K562 (cell line): Measurements from ENCODE around the gene SLC2A8. TPM values are rescaled to one million over a fixed set of nuclear protein-coding genes. Genes with fewer than 3 reads are reported as not detected.
A peak's percentile ranks its signal among the peaks of the same experiment; 100 is the strongest.

Experiments
- ATAC-seq: fragments of 200-7000 bp; cut with Tn5 transposase; 3 replicates; pipeline ENCODE4 v1.9.1; 2020; ENCODE audit warnings: moderate library complexity
- BruUV-seq: library from RNA; stranded (reverse); fragments of 400-500 nt; replicated peaks from 2 replicates; lab custom pipeline; 2021; lab: Mats Ljungman, UMichigan
- CTCF ChIA-PET: fragments of 300-600 bp; formaldehyde crosslinking; extraction: SDS; loops from one replicate; lab custom pipeline; 2021; ENCODE audit warnings: low intra/inter-chr PET ratio; lab: Yijun Ruan, JAX
- POLR2A ChIA-PET: fragments of 300-600, 350-650 bp; sonication (Branson Sonifier 250); formaldehyde crosslinking; extraction: SDS; loops from one replicate; lab custom pipeline; 2021; ENCODE audit warnings: antibody characterized with exemption, inconsistent platforms; lab: Yijun Ruan, JAX
- DNase-seq, 4 experiments: peaks; one replicate each; pipeline versions ENCODE4 v3.0.0 to v3.0.0-alpha.2; 2011 to 2018; ENCODE audit warnings: low spot score in 3 of 4, mixed read lengths in 3 of 4; ENCODE audit errors: extremely low read depth in 1 of 4
- FAIRE-seq: peaks from 2 replicates; lab custom pipeline; 2011; peaks lifted over from hg19 to GRCh38; lab: Jason Lieb, UNC
- H2AFZ ChIP-seq: 2 replicates; pipeline ENCODE4 v1.6.0; 2011; ENCODE audit warnings: low read depth, low read length, control low read depth, inconsistent platforms
- H3K27ac ChIP-seq: fragments of 200-600 bp; 3 replicates; pipeline ENCODE4 v1.8.0; 2011; ENCODE audit warnings: low read depth, mild to moderate bottlenecking, control low read depth, inconsistent platforms, low read length, moderate library complexity, mixed read lengths; ENCODE audit errors: extremely low read depth
- H3K27me3 ChIP-seq, 2 experiments: fragments of 300-600 bp in 1 of 2; 2 replicates in 1 of 2; 3 replicates in 1 of 2; pipeline versions ENCODE4 v1.6.0 to v1.8.0; 2011; ENCODE audit warnings: inconsistent platforms in 2 of 2, low read length in 2 of 2, mild to moderate bottlenecking in 1 of 2, mixed read lengths in 1 of 2, moderate library complexity in 1 of 2; ENCODE audit not compliant: control insufficient read depth in 2 of 2, insufficient read depth in 2 of 2
- H3K36me3 ChIP-seq: fragments of 300-600 bp; 3 replicates; pipeline ENCODE4 v1.8.0; 2011; ENCODE audit warnings: mild to moderate bottlenecking, low read length, inconsistent platforms; ENCODE audit not compliant: control insufficient read depth, insufficient read depth
- H3K4me1 ChIP-seq, 2 experiments: fragments of 200-600 bp in 1 of 2; replicated peaks in 1 of 2; 2 replicates in 1 of 2; 3 replicates in 1 of 2; pipeline versions ENCODE4 v1.5.1 to v1.8.0; 2011; ENCODE audit warnings: inconsistent platforms in 2 of 2, low read length in 2 of 2, mild to moderate bottlenecking in 1 of 2, mixed read lengths in 1 of 2, moderate library complexity in 1 of 2; ENCODE audit not compliant: control insufficient read depth in 2 of 2, insufficient read depth in 2 of 2
- H3K4me2 ChIP-seq: 2 replicates; pipeline ENCODE4 v1.6.1; 2011; ENCODE audit warnings: low read length, control low read depth, inconsistent platforms, mixed read lengths; ENCODE audit not compliant: insufficient read depth
- H3K4me3 ChIP-seq: fragments of 200-600 bp; sonication (generic), shearing (Covaris generic); 2 replicates; pipeline ENCODE4 v1.5.1; 2016; ENCODE audit warnings: control low read depth, inconsistent platforms
- H3K79me2 ChIP-seq: fragments of 200-600 bp; 3 replicates; pipeline ENCODE4 v1.8.0; 2011; ENCODE audit warnings: low read length, inconsistent platforms; ENCODE audit not compliant: control insufficient read depth, insufficient read depth
- H3K9ac ChIP-seq, 2 experiments: 2 replicates each; pipeline versions ENCODE4 v1.6.0 to v1.6.1; 2011; ENCODE audit warnings: low read depth in 2 of 2, low read length in 2 of 2, control low read depth in 1 of 2, inconsistent platforms in 1 of 2, mild to moderate bottlenecking in 1 of 2, mixed read lengths in 1 of 2; ENCODE audit not compliant: insufficient read depth in 1 of 2
- H3K9me1 ChIP-seq: one replicate; pipeline ENCODE4 v1.6.0; 2011; ENCODE audit warnings: inconsistent platforms, mild to moderate bottlenecking, low read length, moderate library complexity; ENCODE audit not compliant: control insufficient read depth, insufficient read depth
- H3K9me3 ChIP-seq: replicated peaks from 2 replicates; pipeline ENCODE4 v1.5.1; 2011; ENCODE audit warnings: low read depth, low read length, inconsistent platforms; ENCODE audit not compliant: control insufficient read depth, insufficient read depth
- H4K20me1 ChIP-seq: replicated peaks from 2 replicates; pipeline ENCODE4 v1.6.1; 2011; ENCODE audit warnings: low read length, inconsistent platforms, mixed read lengths; ENCODE audit not compliant: control insufficient read depth, insufficient read depth
- C11orf30 ChIP-seq: fragments of 450-650 bp; IDR thresholded peaks from 2 replicates; pipeline ENCODE4 v1.6.1; 2016; ENCODE audit warnings: low read depth, mild to moderate bottlenecking
- HNRNPH1 ChIP-seq: fragments of 200-400 bp; formaldehyde crosslinking; optimal IDR thresholded peaks from 2 replicates; pipeline ENCODE3; 2017; ENCODE audit warnings: low read depth, mild to moderate bottlenecking, low read length, moderate library complexity
- MAFF ChIP-seq: IDR thresholded peaks from 2 replicates; pipeline ENCODE4 v1.6.1; 2012; ENCODE audit warnings: low read length, improper control_type of control experiment
- MAFG ChIP-seq: fragments of 450-650 bp; conservative IDR thresholded peaks from 2 replicates; pipeline ENCODE4 v1.6.1; 2016; ENCODE audit warnings: missing genetic modification characterization, missing compliant biosample characterization
- MAFK ChIP-seq: IDR thresholded peaks from 2 replicates; pipeline ENCODE4 v1.6.1; 2011; ENCODE audit warnings: low read length, improper control_type of control experiment
- RREB1 ChIP-seq: fragments of 250-450 bp; sonication (Bioruptor Pico); IDR thresholded peaks from 2 replicates; pipeline ENCODE4 v1.4.0; 2020
- TCF15 ChIP-seq: fragments of 250-450 bp; sonication (Bioruptor Pico); IDR thresholded peaks from 2 replicates; pipeline ENCODE4 v1.8.0; 2022; ENCODE audit warnings: moderate library complexity, mild to moderate bottlenecking, inconsistent platforms
- ZNF316 ChIP-seq: fragments of 450-650 bp; IDR thresholded peaks from 2 replicates; pipeline ENCODE4 v1.6.1; 2016
- ZNF644 ChIP-seq: fragments of 200-800 bp; sonication (Bioruptor generic); IDR thresholded peaks from 2 replicates; pipeline ENCODE4 v1.6.1; 2016; ENCODE audit warnings: low read depth, missing genetic modification characterization, missing compliant biosample characterization
- WGBS: fragments of 100-300 bp; shearing (Covaris generic); methylation state at CpG from one replicate; pipeline ENCODE4 v1.1.6; 2016; ENCODE audit warnings: low coverage, mixed read lengths; ENCODE audit not compliant: insufficient coverage; ENCODE audit errors: missing lambda C conversion rate; 5-methylcytosine and 5-hydroxymethylcytosine counted together
- in situ Hi-C: fragments of 300-500 bp; cut with MboI; formaldehyde crosslinking; loops from 4 replicates; pipeline ENCODE4 v1.15.0; 2018; ENCODE audit warnings: inconsistent platforms, mixed read lengths
- intact Hi-C: fragments of 100-400 bp; cut with micrococcal nuclease; formaldehyde crosslinking; loops from 2 replicates; pipeline ENCODE4 v1.14.2; 2022
- polyA plus RNA-seq, 8 experiments: library from polyadenylated mRNA; depleted of rRNA in 4 of 8; stranded (reverse) in 5 of 8; unstranded in 3 of 8; fragments of >200 nt; fragmentation: Nextera tagmentation in 2 of 8; fragmentation: Illumina TruSeq in 1 of 8; extraction: Ambion mirVana in 2 of 8; extraction: Trizol in 1 of 8; gene quantifications; 2 replicates each; pipeline versions ENCODE4 v1.2.1 to v1.2.3, GENCODE V29; 2011 to 2014; ENCODE audit warnings: inconsistent platforms in 1 of 8, missing spikeins in 1 of 8
- total RNA-seq, 7 experiments: library from RNA; depleted of rRNA in 6 of 7; stranded (reverse); fragments of >200 nt in 6 of 7; fragmentation: Illumina TruSeq in 2 of 7; extraction: Trizol in 2 of 7; gene quantifications; 2 replicates each; pipeline versions ENCODE4 v1.2.1 to v1.2.3, GENCODE V29; 2011 to 2021; ENCODE audit warnings: low replicate concordance in 1 of 7

The SLC2A8 gene
- total and polyA plus RNA-seq, 9 of the 15 experiments (the other 6 are each of a cell fraction or from before 2014, with no cell fraction given), result 0.13 to 12.9 (median 5.2) TPM

GRCh38 chr9:127422787-127423186, 25.8 kb downstream of the SLC2A8 start:
- Histone ChIP-seq H4K20me1 (0 out of 2 replicates have a peak, but pooled peaks cover 4% of the 10 kb centered on the region), H2AFZ (0 out of 2 replicates have a peak overlapping the region, but pooled peaks have one; percentile 94), H3K79me2 (peaks cover 41% of the 10 kb centered on the region), H3K9me1 (no peaks in the 10 kb centered on the region), H3K4me3 (peak overlapping the region; percentile 87), H3K9me3 (no peaks in the 10 kb centered on the region), H3K27ac (peak overlapping the region; percentile 6; the same call in 1 of the 3 replicates), H3K4me1 (peaks cover 32 to 40% of the 10 kb centered on the region in 2 experiments), H3K36me3 (peaks cover 3% of the 10 kb centered on the region; the same call in 2 of the 3 replicates), H3K4me2 (peak overlapping the region; percentile 97), H3K27me3 (no peaks in the 10 kb centered on the region), H3K9ac (peak overlapping the region; percentile 66 to 84; a peak in 2 of 4 replicates)
- ATAC-seq, result no peak
- 26% methylated on average over 6 of the region's 6 CpGs for WGBS
- ChIA-PET POLR2A (interaction anchor here (0.7 to 2.5 kb wide), 3 partner anchors 23 to 198 kb away, joined by 3 to 30 read pairs (median 4); no protein-coding TSS in a partner anchor), CTCF (no interaction called here)
- in situ Hi-C loops, result no loop called here
- no peak for DNase-seq
- FAIRE-seq, result no peak
- BruUV-seq, result no TSS peak
- TF ChIP-seq ZNF316 (peak; percentile 83), HNRNPH1 (no peak), MAFF (peak; percentile 51), MAFK (peak; percentile 58), RREB1 (CRISPR knock-in tag) (no peak), C11orf30 (peak; percentile 67), MAFG (tag) (peak; percentile 28; the same call in 1 of the 2 replicates), TCF15 (CRISPR knock-in tag) (no peak), ZNF644 (tag) (no peak)
- intact Hi-C loops, result loop anchor here (10.0 kb wide), 1 partner anchor 198 kb away; no protein-coding TSS in a partner anchor
